ENCODE data around the gene TRIM66. TPM values are rescaled to one million over a fixed set of nuclear protein-coding genes. Genes with fewer than 3 reads are reported as not detected.
A peak's percentile ranks its signal among the peaks of the same experiment; 100 is the strongest.

Gene TRIM66
- total RNA-seq, 1 donor from 2014 or later = 59.5 TPM

DNA sequence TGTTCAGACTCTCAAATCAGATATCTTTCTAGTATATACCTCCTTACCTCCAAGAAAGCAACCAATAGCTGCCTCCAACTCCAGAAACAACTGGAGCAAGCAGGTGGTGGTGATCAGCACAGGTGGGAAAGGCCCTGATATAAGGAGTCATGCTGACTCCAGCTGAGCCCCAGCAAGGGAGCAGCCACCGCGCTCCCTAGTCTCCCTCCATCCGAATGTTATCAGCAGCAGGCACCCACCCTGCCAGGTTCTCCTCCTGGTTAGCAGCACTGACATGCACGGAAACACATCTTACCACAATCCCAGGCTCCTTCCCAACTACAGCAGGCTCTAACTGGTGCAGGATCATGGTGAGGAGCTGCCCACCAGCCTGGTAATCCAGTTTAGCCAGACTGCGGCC lies 69.9 kb downstream of the TRIM66 start:
- H3K27me3 Mint-ChIP-seq (ENCODE audit: unreplicated experiment) = no peaks in the 10 kb centered on the region
- peaks cover 2% of the 10 kb centered on the region for H3K4me1 Mint-ChIP-seq (ENCODE audit: low read depth, unreplicated experiment)
- H3K4me3 Mint-ChIP-seq (ENCODE audit: unreplicated experiment) = no peak overlapping the region
- H3K36me3 Mint-ChIP-seq (ENCODE audit: unreplicated experiment) = peaks cover 4% of the 10 kb centered on the region
- no peak for DNase-seq
- TF ChIP-seq, protein P1, sequence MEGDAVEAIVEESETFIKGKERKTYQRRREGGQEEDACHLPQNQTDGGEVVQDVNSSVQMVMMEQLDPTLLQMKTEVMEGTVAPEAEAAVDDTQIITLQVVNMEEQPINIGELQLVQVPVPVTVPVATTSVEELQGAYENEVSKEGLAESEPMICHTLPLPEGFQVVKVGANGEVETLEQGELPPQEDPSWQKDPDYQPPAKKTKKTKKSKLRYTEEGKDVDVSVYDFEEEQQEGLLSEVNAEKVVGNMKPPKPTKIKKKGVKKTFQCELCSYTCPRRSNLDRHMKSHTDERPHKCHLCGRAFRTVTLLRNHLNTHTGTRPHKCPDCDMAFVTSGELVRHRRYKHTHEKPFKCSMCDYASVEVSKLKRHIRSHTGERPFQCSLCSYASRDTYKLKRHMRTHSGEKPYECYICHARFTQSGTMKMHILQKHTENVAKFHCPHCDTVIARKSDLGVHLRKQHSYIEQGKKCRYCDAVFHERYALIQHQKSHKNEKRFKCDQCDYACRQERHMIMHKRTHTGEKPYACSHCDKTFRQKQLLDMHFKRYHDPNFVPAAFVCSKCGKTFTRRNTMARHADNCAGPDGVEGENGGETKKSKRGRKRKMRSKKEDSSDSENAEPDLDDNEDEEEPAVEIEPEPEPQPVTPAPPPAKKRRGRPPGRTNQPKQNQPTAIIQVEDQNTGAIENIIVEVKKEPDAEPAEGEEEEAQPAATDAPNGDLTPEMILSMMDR (IDR thresholded peaks at IDR 0.05; ENCODE audit: partially characterized antibody, unreplicated experiment) = no peak
- H3K27ac Mint-ChIP-seq (ENCODE audit: unreplicated experiment) = no peak overlapping the region
- no peaks in the 10 kb centered on the region for H3K9me3 Mint-ChIP-seq (ENCODE audit: unreplicated experiment)

DNA sequence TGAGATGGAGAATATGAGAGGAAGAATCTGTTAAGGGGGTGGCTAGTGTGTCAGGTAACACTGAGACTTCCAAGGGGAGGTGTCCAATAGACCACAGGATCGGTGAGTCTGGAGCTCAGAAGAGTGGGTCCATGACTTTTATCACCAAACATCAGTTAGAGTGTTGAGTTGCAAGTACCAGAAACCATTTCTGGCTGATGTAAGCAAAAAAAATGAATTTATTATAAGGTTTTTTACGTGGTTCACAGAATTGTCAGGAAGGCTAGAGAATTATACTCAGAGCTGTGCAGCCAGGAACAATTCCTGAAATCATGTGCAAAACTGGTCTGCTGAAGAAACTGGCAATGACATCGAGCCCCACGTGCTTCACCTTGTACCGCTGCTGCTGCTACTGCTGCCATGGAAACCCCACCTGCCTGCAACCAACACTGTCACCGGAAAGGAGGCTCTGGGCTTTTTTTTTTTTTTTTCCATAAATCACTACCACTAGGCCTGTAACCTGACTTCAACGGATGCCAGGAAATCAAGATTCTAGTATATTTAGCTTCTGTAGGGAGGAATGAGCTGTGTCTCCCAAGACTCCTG lies 71.8 kb downstream of the TRIM66 start:
- H3K27ac Mint-ChIP-seq (ENCODE audit: unreplicated experiment) = no peak overlapping the region
- H3K4me3 Mint-ChIP-seq (ENCODE audit: unreplicated experiment) = no peak overlapping the region
- DNase-seq = no peak

DNA sequence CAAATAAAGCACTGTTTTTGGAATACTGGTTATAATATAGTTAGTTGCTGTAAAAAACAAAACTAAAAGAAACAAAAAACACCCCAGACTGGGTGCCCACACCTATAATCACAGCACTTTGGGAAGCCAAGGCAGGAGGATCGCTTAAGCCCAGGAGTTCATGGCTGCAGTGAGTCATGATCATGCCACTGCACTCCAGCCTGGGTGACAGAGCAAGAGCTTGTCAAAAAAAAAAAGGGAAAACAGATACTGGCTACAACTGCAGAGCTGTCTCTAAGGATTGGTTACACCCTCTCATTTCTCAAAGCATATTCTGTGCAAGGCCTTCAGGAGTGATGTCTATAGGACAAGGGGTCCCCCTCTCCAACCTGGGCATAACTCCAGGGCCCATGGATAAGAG lies 73.8 kb downstream of the TRIM66 start:
- TF ChIP-seq, protein P1 (IDR thresholded peaks at IDR 0.05; ENCODE audit: partially characterized antibody, unreplicated experiment) = no peak
- H3K4me1 Mint-ChIP-seq (ENCODE audit: low read depth, unreplicated experiment) = peaks cover 2% of the 10 kb centered on the region
- H3K36me3 Mint-ChIP-seq (ENCODE audit: unreplicated experiment) = no peaks in the 10 kb centered on the region
- no peaks in the 10 kb centered on the region for H3K27me3 Mint-ChIP-seq (ENCODE audit: unreplicated experiment)
- H3K27ac Mint-ChIP-seq (ENCODE audit: unreplicated experiment) = no peak overlapping the region
- H3K4me3 Mint-ChIP-seq (ENCODE audit: unreplicated experiment) = no peak overlapping the region
- H3K9me3 Mint-ChIP-seq (ENCODE audit: unreplicated experiment) = no peaks in the 10 kb centered on the region
- no peak for DNase-seq

More for the DNA sequence above, 71.8 kb downstream of the TRIM66 start:
- Mint-ChIP-seq H3K27me3 (ENCODE audit: unreplicated experiment) (no peaks in the 10 kb centered on the region), H3K36me3 (ENCODE audit: unreplicated experiment) (peaks cover 4% of the 10 kb centered on the region), H3K9me3 (ENCODE audit: unreplicated experiment) (no peaks in the 10 kb centered on the region), H3K4me1 (ENCODE audit: low read depth, unreplicated experiment) (peaks cover 2% of the 10 kb centered on the region)
- TF ChIP-seq, protein P1 (IDR thresholded peaks at IDR 0.05; ENCODE audit: partially characterized antibody, unreplicated experiment) = no peak

DNA sequence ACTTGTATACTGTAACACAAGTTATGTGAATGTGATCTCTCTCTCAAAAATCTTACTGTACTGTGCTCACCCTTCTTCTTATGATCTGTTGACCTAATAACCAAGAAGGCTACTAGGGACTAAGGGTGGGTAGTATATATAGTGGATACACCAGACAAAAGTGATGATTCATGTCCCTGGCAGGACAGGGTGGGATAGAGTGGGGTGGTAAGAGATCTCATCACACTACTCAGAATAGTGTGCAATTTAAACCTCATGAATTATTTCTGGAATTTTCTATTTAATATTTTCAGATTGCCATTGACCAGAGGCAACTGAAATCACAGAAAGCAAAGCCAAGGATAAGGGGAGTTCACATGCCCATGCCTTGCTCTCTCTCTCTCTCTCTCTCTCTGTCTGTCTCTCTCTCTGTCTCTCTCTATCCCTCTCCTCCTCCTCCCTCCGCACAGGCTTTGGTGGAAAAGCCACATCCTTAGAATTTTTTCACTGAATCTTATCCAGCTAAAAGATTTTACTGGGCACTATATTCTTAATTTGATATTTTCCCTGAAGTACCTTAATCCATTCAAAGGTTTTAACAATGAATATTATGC lies 76.4 kb downstream of the TRIM66 start:
- DNase-seq = no peak
- no peaks in the 10 kb centered on the region for H3K27me3 Mint-ChIP-seq (ENCODE audit: unreplicated experiment)
- H3K9me3 Mint-ChIP-seq (ENCODE audit: unreplicated experiment) = no peaks in the 10 kb centered on the region
- H3K4me3 Mint-ChIP-seq (ENCODE audit: unreplicated experiment) = no peak overlapping the region
- no peaks in the 10 kb centered on the region for H3K4me1 Mint-ChIP-seq (ENCODE audit: low read depth, unreplicated experiment)
- no peak overlapping the region for H3K27ac Mint-ChIP-seq (ENCODE audit: unreplicated experiment)
- TF ChIP-seq, protein P1 (IDR thresholded peaks at IDR 0.05; ENCODE audit: partially characterized antibody, unreplicated experiment) = no peak
- H3K36me3 Mint-ChIP-seq (ENCODE audit: unreplicated experiment) = no peaks in the 10 kb centered on the region

DNA sequence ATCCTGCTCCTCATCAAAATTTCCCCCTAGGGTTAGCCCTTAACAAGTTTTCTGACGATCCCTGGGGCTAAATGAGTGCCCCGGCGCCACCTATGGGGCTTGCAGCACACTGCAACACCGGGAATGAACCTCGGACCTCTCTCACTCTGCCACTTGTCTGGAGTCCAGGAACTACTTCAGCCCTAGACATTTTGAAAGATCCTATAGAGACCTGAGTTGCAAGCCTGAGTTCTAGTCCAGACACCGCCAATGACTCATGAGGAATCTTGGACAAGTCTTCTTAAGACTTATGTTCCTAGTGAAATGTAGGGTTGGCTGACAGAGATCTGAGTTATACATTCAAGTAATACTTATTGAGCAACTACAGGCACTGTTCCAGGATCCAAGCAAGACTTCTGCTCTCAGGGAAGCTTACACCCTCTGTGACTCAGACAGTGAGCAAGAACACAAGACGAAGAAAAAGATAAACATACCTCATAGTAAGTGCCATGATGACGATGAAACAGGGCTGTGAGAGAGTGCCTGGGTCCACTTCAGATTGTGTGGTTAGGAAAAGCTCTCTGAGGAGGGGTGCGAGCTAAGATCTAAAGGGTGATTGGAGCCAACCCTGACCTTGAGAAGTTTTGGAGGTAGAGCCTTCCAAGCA lies 78.3 kb downstream of the TRIM66 start:
- no peaks in the 10 kb centered on the region for H3K36me3 Mint-ChIP-seq (ENCODE audit: unreplicated experiment)
- H3K4me3 Mint-ChIP-seq (ENCODE audit: unreplicated experiment) = no peak overlapping the region
- DNase-seq = peak; percentile 70
- no peaks in the 10 kb centered on the region for H3K4me1 Mint-ChIP-seq (ENCODE audit: low read depth, unreplicated experiment)
- no peaks in the 10 kb centered on the region for H3K9me3 Mint-ChIP-seq (ENCODE audit: unreplicated experiment)
- H3K27me3 Mint-ChIP-seq (ENCODE audit: unreplicated experiment) = peaks cover under 1% of the 10 kb centered on the region
- TF ChIP-seq, protein P1 (IDR thresholded peaks at IDR 0.05; ENCODE audit: partially characterized antibody, unreplicated experiment) = peak; percentile 83
- H3K27ac Mint-ChIP-seq (ENCODE audit: unreplicated experiment) = no peak overlapping the region
